Stimulated activated CD4-positive, alpha-beta T cell treated with anti-CD3 and anti-CD28 coated beads, Interleukin-12 subunit alpha, Interleukin-12 subunit beta, amount 100 ng/mL, for 48 hours (primary cell): ENCODE results near the gene LPCAT2.

Experiments used
- DNase-seq, 3 donors: peaks; one replicate each; pipeline ENCODE4 v3.0.0-alpha.2; 2020; ENCODE audit warnings: low read depth in 2 of 3, low spot score in 1 of 3

The LPCAT2 gene

GRCh38 chr16:55508941-55509931 is at the start of gene LPCAT2:
TSS of gene LPCAT2 (plus strand) at chr16:55509072. CDS start at chr16:55509182, 110 bp downstream.
- peak; percentile 20 to 32 (median 29) for DNase-seq

GRCh38 chr16:55462241-55462640 is 46.6 kb upstream of the LPCAT2 start:
- DNase-seq = no peak

GRCh38 chr16:55464375-55464774 is 44.5 kb upstream of the LPCAT2 start:
- DNase-seq = no peak

- peak; percentile 73 to 88 (median 78) for DNase-seq
Observed at GRCh38 chr16:55465077-55465896, 43.6 kb upstream of the LPCAT2 start.

GRCh38 chr16:55466209-55466608 is 42.7 kb upstream of the LPCAT2 start:
- no peak for DNase-seq

GRCh38 chr16:55467898-55468297 is 41.0 kb upstream of the LPCAT2 start:
- DNase-seq = no peak

GRCh38 chr16:55468352-55468990 is 40.4 kb upstream of the LPCAT2 start:
- DNase-seq = no peak

- no peak for DNase-seq
Observed at GRCh38 chr16:55469821-55470532, 38.9 kb upstream of the LPCAT2 start.

- no peak for DNase-seq
Observed at GRCh38 chr16:55470533-55471371, 38.1 kb upstream of the LPCAT2 start.

GRCh38 chr16:55471448-55472097 is 37.3 kb upstream of the LPCAT2 start:
- DNase-seq = peak; percentile 2 to 11 (median 6)

- DNase-seq = no peak
Observed at GRCh38 chr16:55473587-55473986, 35.3 kb upstream of the LPCAT2 start.

- no peak for DNase-seq
Observed at GRCh38 chr16:55474821-55475220, 34.1 kb upstream of the LPCAT2 start.

GRCh38 chr16:55475919-55476318 is 33.0 kb upstream of the LPCAT2 start:
- no peak for DNase-seq

GRCh38 chr16:55476625-55477533 is 32.0 kb upstream of the LPCAT2 start:
- DNase-seq = no peak

GRCh38 chr16:55477736-55478135 is 31.1 kb upstream of the LPCAT2 start:
- DNase-seq = no peak

- no peak for DNase-seq
Observed at GRCh38 chr16:55478827-55479429, 29.9 kb upstream of the LPCAT2 start, which contains the start of gene MMP2. TSS of gene MMP2 (plus strand) at chr16:55479198. CDS start at chr16:55479480, 282 bp downstream.

GRCh38 chr16:55479430-55480140 is 29.3 kb upstream of the LPCAT2 start:
- no peak for DNase-seq
